ENCODE results near the gene RNASEH2B. TPM values are rescaled to one million over a fixed set of nuclear protein-coding genes. Genes with fewer than 3 reads are reported as not detected.

The RNASEH2B gene
- total and polyA plus RNA-seq, 9 of the 15 experiments (the other 6 are each of a cell fraction or from before 2014, with no cell fraction given): 26.3 to 109 (median 62.5) TPM

- DNase-seq (ENCODE audit: extremely low read depth in 1 of 4, low spot score in 3 of 4) (no peak), FAIRE-seq (no peak), ATAC-seq (no peak)
- ChIA-PET CTCF (ENCODE audit: low intra/inter-chr PET ratio) (no interaction called here), POLR2A (no interaction called here)
- H3K79me2 ChIP-seq (ENCODE audit: control insufficient read depth, insufficient read depth, low read length): no peaks in the 10 kb centered on the region
- H2AFZ ChIP-seq (ENCODE audit: low read depth, low read length): no peak overlapping the region
- 100% methylated on average over 1 of the region's 1 CpG for WGBS (ENCODE audit: insufficient coverage, low coverage, missing lambda C conversion rate)
- in situ Hi-C loops (cut with MboI) (no loop called here), intact Hi-C loops (cut with micrococcal nuclease) (no loop called here)
- H3K4me1 ChIP-seq (replicated peaks in 1 of 2; ENCODE audit: control insufficient read depth in 2 of 2, insufficient read depth in 2 of 2, low read length in 2 of 2): no peaks in the 10 kb centered on the region
- no peak overlapping the region for H3K27ac ChIP-seq (ENCODE audit: extremely low read depth, low read depth, low read length)
- H4K20me1 ChIP-seq (replicated peaks; ENCODE audit: control insufficient read depth, insufficient read depth, low read length): no peaks in the 10 kb centered on the region
- peaks cover 32% of the 10 kb centered on the region for H3K36me3 ChIP-seq (ENCODE audit: control insufficient read depth, insufficient read depth, low read length)
- no peaks in the 10 kb centered on the region for H3K9me3 ChIP-seq (replicated peaks; ENCODE audit: control insufficient read depth, insufficient read depth, low read depth, low read length)
- no peak overlapping the region for H3K9ac ChIP-seq (ENCODE audit: insufficient read depth in 1 of 2, low read depth in 2 of 2, low read length in 2 of 2)
- H3K27me3 ChIP-seq (ENCODE audit: control insufficient read depth in 2 of 2, insufficient read depth in 2 of 2, low read length in 2 of 2): no peaks in the 10 kb centered on the region
- TF ChIP-seq TSHZ1 (CRISPR knock-in tag; IDR thresholded peaks at IDR 0.05) (no peak), HES1 (IDR thresholded peaks at IDR 0.05; ENCODE audit: low read depth) (no peak), MNT (conservative IDR thresholded peaks at IDR 0.05) (no peak), TEAD2 (tag; IDR thresholded peaks at IDR 0.05) (no peak), NCOA2 (IDR thresholded peaks at IDR 0.05; ENCODE audit: partially characterized antibody in 2 of 2) (no peak), SFPQ (IDR thresholded peaks at IDR 0.05; ENCODE audit: low read depth, low read length) (no peak), SAFB2 (IDR thresholded peaks at IDR 0.05; ENCODE audit: borderline replicate concordance, low read depth, low read length, severe bottlenecking) (no peak), FIP1L1 (IDR thresholded peaks at IDR 0.05; ENCODE audit: low read depth, low read length, poor library complexity, severe bottlenecking) (no peak), NCOA6 (IDR thresholded peaks at IDR 0.05) (no peak)
- BruUV-seq (replicated peaks): no TSS peak
- no peaks in the 10 kb centered on the region for H3K9me1 ChIP-seq (ENCODE audit: control insufficient read depth, insufficient read depth, low read length)
- no peak overlapping the region for H3K4me3 ChIP-seq
- no peak overlapping the region for H3K4me2 ChIP-seq (ENCODE audit: insufficient read depth, low read length)
Observed at GRCh38 chr13:50945669-50946068, 36.1 kb downstream of the RNASEH2B start.

Measured in K562 (cell line).